K562 (cell line): ENCODE data around the gene ABCA7. TPM values are rescaled to one million over a fixed set of nuclear protein-coding genes. Genes with fewer than 3 reads are reported as not detected.

Experiments
- BRD4 ChIP-seq: fragments of 200-600 bp; sonication (generic); IDR thresholded peaks from 2 replicates; pipeline ENCODE4 v1.6.1; 2017; ENCODE audit warnings: inconsistent platforms
- CBX1 ChIP-seq: sonication (generic); IDR thresholded peaks from 2 replicates; pipeline ENCODE4 v1.6.1; 2016; ENCODE audit warnings: antibody characterized with exemption, low read depth, mild to moderate bottlenecking
- CBX8 ChIP-seq: fragments of 200-600 bp; sonication (generic); IDR thresholded peaks from 2 replicates; pipeline ENCODE4 v1.6.1; 2012; ENCODE audit warnings: borderline replicate concordance, mixed run types, low read depth, mild to moderate bottlenecking, moderate library complexity, mixed read lengths, low read length, control low read depth, inconsistent platforms; ENCODE audit not compliant: poor library complexity, severe bottlenecking; ENCODE audit errors: extremely low read depth
- GABPA ChIP-seq: fragments of 200-800 bp; sonication (Bioruptor generic); conservative IDR thresholded peaks from 2 replicates; pipeline ENCODE4 v1.6.1; 2016; ENCODE audit warnings: low read depth, missing genetic modification characterization, missing compliant biosample characterization
- GABPB1 ChIP-seq: sonication (generic); formaldehyde crosslinking; IDR thresholded peaks from 2 replicates; pipeline ENCODE4 v1.8.0; 2022; ENCODE audit warnings: mild to moderate bottlenecking, missing genetic modification reagents
- HDAC3 ChIP-seq: fragments of 450-650 bp; IDR thresholded peaks from 2 replicates; pipeline ENCODE4 v1.6.1; 2018; ENCODE audit warnings: borderline replicate concordance, mild to moderate bottlenecking, moderate library complexity; ENCODE audit not compliant: partially characterized antibody
- NFIC ChIP-seq: fragments of 450-650 bp; IDR thresholded peaks from 2 replicates; pipeline ENCODE4 v1.6.1; 2017; ENCODE audit warnings: mild to moderate bottlenecking, inconsistent platforms
- POLR2G ChIP-seq: fragments of 200-400 bp; formaldehyde crosslinking; IDR thresholded peaks from 2 replicates; pipeline ENCODE4 v1.6.1; 2017; ENCODE audit warnings: low read depth, mild to moderate bottlenecking, antibody characterized with exemption, low read length, moderate library complexity
- PRPF4 ChIP-seq: fragments of 200-400 bp; formaldehyde crosslinking; IDR thresholded peaks from one replicate; pipeline ENCODE4 v1.6.1; 2017; ENCODE audit warnings: low read length, low read depth, mild to moderate bottlenecking; ENCODE audit not compliant: insufficient read depth, poor library complexity, severe bottlenecking
- PYGO2 ChIP-seq: fragments of 450-650 bp; IDR thresholded peaks from 2 replicates; pipeline ENCODE4 v1.6.1; 2016; ENCODE audit warnings: mild to moderate bottlenecking, missing genetic modification characterization, moderate library complexity, missing compliant biosample characterization
- ZBTB7A ChIP-seq: IDR thresholded peaks from 2 replicates; pipeline ENCODE4 v1.6.1; 2011; ENCODE audit warnings: low read depth, mild to moderate bottlenecking, low read length, moderate library complexity, borderline replicate concordance; ENCODE audit not compliant: control insufficient read depth
- ZFX ChIP-seq: sonication (generic); formaldehyde crosslinking; IDR thresholded peaks from 2 replicates; pipeline ENCODE4 v1.8.0; 2022; ENCODE audit warnings: mild to moderate bottlenecking, missing genetic modification reagents, moderate library complexity
- ZNF146 ChIP-seq: IDR thresholded peaks from one replicate; pipeline ENCODE4 v1.6.1; 2018; ENCODE audit warnings: missing compliant biosample characterization; ENCODE audit not compliant: unreplicated experiment
- ZNF324 ChIP-seq: fragments of 250-450 bp; sonication (Bioruptor Pico); IDR thresholded peaks from 2 replicates; pipeline ENCODE4 v1.4.0; 2020; ENCODE audit warnings: mild to moderate bottlenecking
- ZNF780A ChIP-seq: fragments of 250-450 bp; sonication (Bioruptor Pico); IDR thresholded peaks from 2 replicates; pipeline ENCODE4 v1.5.0; 2021; ENCODE audit warnings: mild to moderate bottlenecking
- polyA plus RNA-seq, 8 experiments: library from polyadenylated mRNA; depleted of rRNA in 4 of 8; stranded (reverse) in 5 of 8; unstranded in 3 of 8; fragments of >200 nt; fragmentation: Nextera tagmentation in 2 of 8; fragmentation: Illumina TruSeq in 1 of 8; extraction: Ambion mirVana in 2 of 8; extraction: Trizol in 1 of 8; gene quantifications; 2 replicates each; pipeline versions ENCODE4 v1.2.1 to v1.2.3, GENCODE V29; 2011 to 2014; ENCODE audit warnings: inconsistent platforms in 1 of 8, missing spikeins in 1 of 8
- total RNA-seq, 7 experiments: library from RNA; depleted of rRNA in 6 of 7; stranded (reverse); fragments of >200 nt in 6 of 7; fragmentation: Illumina TruSeq in 2 of 7; extraction: Trizol in 2 of 7; gene quantifications; 2 replicates each; pipeline versions ENCODE4 v1.2.1 to v1.2.3, GENCODE V29; 2011 to 2021; ENCODE audit warnings: low replicate concordance in 1 of 7
- TF ChIP-seq, protein P1 (sequence below): sonication (generic); formaldehyde crosslinking; IDR thresholded peaks from 2 replicates; pipeline ENCODE4 v1.8.0; 2022; ENCODE audit warnings: mild to moderate bottlenecking, missing genetic modification reagents
- TF ChIP-seq, protein P2 (sequence below), 3 experiments: fragments of 200-800 bp in 1 of 3; sonication (Bioruptor generic) in 1 of 3; sonication (generic) in 1 of 3; formaldehyde crosslinking in 1 of 3; IDR thresholded peaks; 2 replicates each; pipeline versions ENCODE4 v1.6.1 to v1.8.0; 2016 to 2022; ENCODE audit warnings: mild to moderate bottlenecking in 2 of 3, missing compliant biosample characterization in 2 of 3, missing genetic modification characterization in 2 of 3, missing genetic modification reagents in 1 of 3
- TF ChIP-seq, protein P3 (sequence below): fragments of 200-800 bp; sonication (Bioruptor generic); IDR thresholded peaks from 2 replicates; pipeline ENCODE4 v1.6.1; 2017; ENCODE audit warnings: missing genetic modification characterization, missing compliant biosample characterization

ABCA7 gene
- total and polyA plus RNA-seq, 9 of the 15 experiments (the other 6 are each of a cell fraction or from before 2014, with no cell fraction given), result 2.3 to 96.1 (median 31.2) TPM

DNA sequence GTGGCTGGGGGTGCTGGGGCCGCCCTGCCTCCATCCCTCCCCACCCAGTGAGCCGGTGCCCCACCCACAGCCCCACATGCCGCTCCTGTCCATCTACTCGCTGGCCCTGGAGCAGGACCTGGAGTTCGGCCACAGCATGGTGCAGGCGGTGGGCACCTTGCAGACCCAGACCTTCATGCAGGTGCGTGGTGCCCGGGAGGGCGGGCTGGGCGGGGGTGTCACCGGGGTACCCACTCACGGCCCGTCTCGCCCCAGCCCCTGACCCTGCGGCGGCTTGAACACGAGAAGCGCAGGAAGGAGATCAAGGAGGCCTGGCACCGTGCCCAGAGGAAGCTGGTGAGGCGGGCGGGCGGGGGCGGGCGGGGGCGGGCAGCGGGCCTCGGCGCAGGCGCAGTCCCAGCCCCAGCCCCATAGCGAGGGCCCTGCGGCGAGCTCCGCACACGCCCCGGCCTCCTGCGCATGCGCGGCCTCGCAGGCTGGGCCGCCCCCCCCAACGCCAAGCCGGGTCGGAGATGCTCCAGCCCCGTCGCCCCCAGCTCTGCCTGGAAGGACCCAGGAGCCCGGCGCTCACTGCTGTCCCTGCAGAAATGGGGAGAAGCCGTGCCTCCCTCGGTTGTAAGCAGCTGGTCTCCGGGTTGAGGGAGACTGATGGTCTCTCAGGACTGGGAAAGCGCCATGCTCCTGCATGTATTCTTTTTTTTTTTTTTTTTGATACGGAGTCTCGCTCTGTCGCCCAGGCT, 34.8 kb downstream of the ABCA7 start (continued):
- TF ChIP-seq, protein P1, sequence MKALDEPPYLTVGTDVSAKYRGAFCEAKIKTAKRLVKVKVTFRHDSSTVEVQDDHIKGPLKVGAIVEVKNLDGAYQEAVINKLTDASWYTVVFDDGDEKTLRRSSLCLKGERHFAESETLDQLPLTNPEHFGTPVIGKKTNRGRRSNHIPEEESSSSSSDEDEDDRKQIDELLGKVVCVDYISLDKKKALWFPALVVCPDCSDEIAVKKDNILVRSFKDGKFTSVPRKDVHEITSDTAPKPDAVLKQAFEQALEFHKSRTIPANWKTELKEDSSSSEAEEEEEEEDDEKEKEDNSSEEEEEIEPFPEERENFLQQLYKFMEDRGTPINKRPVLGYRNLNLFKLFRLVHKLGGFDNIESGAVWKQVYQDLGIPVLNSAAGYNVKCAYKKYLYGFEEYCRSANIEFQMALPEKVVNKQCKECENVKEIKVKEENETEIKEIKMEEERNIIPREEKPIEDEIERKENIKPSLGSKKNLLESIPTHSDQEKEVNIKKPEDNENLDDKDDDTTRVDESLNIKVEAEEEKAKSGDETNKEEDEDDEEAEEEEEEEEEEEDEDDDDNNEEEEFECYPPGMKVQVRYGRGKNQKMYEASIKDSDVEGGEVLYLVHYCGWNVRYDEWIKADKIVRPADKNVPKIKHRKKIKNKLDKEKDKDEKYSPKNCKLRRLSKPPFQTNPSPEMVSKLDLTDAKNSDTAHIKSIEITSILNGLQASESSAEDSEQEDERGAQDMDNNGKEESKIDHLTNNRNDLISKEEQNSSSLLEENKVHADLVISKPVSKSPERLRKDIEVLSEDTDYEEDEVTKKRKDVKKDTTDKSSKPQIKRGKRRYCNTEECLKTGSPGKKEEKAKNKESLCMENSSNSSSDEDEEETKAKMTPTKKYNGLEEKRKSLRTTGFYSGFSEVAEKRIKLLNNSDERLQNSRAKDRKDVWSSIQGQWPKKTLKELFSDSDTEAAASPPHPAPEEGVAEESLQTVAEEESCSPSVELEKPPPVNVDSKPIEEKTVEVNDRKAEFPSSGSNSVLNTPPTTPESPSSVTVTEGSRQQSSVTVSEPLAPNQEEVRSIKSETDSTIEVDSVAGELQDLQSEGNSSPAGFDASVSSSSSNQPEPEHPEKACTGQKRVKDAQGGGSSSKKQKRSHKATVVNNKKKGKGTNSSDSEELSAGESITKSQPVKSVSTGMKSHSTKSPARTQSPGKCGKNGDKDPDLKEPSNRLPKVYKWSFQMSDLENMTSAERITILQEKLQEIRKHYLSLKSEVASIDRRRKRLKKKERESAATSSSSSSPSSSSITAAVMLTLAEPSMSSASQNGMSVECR (CRISPR knock-in tag), result peak; percentile 53; the same call in 1 of the 2 replicates
- TF ChIP-seq POLR2G, result 0 out of 2 replicates have a peak, but pooled peaks have one; percentile 36
- TF ChIP-seq ZNF324 (CRISPR knock-in tag), result no peak
- TF ChIP-seq BRD4, result 0 out of 2 replicates have a peak, but pooled peaks have one; percentile 39
- TF ChIP-seq ZBTB7A, result peak; percentile 54; the same call in 1 of the 2 replicates
- no peak for TF ChIP-seq PRPF4
- no peak for TF ChIP-seq ZNF780A
- TF ChIP-seq ZFX (CRISPR knock-in tag), result 0 out of 2 replicates have a peak, but pooled peaks have one; percentile 3
- no peak for TF ChIP-seq CBX8
- TF ChIP-seq, protein P2, sequence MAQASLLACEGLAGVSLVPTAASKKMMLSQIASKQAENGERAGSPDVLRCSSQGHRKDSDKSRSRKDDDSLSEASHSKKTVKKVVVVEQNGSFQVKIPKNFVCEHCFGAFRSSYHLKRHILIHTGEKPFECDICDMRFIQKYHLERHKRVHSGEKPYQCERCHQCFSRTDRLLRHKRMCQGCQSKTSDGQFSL (CRISPR knock-in tag; IDR thresholded peaks at IDR 0.05), result peak; percentile 99
- TF ChIP-seq, protein P2 (tag; IDR thresholded peaks at IDR 0.05), result peak in 1 of 2 experiments; percentile 89; a peak in 2 of 4 replicates
- no peak for TF ChIP-seq PYGO2
- TF ChIP-seq CBX1, result 0 out of 2 replicates have a peak, but pooled peaks have one; percentile 47
- TF ChIP-seq GABPA (tag), result peak; percentile 48
- TF ChIP-seq HDAC3, result no peak
- no peak for TF ChIP-seq ZNF146 (CRISPR knock-in tag)
- TF ChIP-seq, protein P3, sequence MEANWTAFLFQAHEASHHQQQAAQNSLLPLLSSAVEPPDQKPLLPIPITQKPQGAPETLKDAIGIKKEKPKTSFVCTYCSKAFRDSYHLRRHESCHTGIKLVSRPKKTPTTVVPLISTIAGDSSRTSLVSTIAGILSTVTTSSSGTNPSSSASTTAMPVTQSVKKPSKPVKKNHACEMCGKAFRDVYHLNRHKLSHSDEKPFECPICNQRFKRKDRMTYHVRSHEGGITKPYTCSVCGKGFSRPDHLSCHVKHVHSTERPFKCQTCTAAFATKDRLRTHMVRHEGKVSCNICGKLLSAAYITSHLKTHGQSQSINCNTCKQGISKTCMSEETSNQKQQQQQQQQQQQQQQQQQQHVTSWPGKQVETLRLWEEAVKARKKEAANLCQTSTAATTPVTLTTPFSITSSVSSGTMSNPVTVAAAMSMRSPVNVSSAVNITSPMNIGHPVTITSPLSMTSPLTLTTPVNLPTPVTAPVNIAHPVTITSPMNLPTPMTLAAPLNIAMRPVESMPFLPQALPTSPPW, result peak; percentile 94
- peak; percentile 61; the same call in 1 of the 2 replicates for TF ChIP-seq GABPB1 (CRISPR knock-in tag)
- TF ChIP-seq NFIC, result peak; percentile 75
